NCI-H446 treated with DMSO at 0.1 percent for 48 hours (cell line): ENCODE data around the gene GRIN2A.

Source experiments
- DNase-seq: peaks from one replicate; lab custom pipeline; 2025; lab: John Stamatoyannopoulos, UW

GRIN2A gene

DNA sequence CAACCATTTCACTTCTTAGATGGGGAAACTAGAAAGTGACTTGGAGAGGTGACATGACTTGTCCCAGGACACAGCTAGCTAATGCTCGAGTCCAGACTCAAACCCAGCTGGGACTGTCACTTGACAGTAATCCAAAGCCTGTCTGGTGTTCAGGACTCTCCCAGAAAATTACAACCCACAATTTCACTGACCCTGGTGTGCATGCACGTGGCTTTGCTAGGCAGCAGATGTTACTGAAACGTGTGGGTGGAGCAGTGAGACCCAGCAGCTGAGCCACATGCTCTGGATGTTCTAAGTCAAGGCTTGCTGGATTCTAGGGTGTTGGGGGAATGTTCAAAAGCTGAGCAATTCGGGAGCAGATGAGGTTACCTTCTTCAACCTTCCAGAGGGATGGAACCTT is 364.6 kb downstream of the GRIN2A start:
- no peak for DNase-seq

DNA sequence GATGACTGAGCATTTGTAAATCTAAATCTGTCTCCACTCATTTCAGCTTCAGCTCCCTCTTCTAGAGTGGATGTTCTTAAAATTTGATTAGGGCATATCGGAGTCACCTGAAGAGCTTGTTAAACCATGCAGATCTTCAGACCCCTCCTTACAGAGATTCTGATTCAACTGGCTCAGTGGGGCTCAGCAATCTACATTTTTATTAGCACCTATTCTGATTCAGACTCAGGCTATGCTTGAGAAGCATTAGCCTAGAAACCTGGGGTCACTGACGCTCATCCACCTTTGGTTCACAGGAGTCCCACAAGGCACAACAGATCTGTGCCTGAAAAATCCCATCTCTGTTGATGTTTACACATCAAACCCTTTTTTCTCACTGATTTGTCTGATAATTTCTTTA is 365.6 kb downstream of the GRIN2A start:
- no peak for DNase-seq

DNA sequence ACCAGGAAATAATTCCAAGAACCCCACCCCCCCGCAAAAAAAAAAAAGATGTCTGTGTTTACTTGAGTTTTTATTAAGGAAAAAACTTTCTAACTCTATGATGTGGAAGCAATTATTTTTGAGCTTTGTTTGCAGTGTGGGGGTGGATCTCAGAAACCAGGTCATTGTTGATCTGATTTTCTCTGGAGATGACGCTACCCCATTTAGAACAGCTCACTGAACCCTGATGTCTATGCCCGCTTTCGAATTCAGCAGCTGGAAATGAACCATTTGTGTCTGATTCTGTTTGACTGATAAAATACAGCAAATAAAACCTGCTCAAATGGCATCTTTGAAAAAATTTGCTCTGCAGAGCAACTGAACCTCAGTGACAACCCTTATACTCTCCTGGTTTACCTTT is 368.6 kb downstream of the GRIN2A start:
- no peak for DNase-seq

- DNase-seq, result no peak
Measured at GRCh38 chr16:9808210-9808609, 374.0 kb downstream of the GRIN2A start.

DNA sequence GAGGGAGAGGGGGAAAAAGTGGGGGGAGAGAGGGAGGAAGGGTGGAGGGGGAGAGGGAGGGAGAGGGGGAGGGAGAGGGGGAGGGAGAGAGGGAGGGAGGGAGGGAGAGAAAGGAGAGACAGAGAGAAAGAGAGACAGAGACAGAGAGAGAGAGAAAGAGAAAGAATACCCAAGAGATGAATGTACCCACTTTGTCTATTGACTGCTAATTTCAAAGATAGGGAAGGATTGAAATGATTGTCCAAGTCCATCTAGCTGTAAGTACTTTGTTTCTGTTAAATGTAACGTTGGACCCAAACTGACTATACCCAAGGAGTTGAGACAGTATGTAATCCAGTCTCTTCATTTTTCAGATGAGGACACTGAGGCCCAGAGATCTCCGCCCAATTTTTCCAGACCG is 374.9 kb downstream of the GRIN2A start:
- no peak for DNase-seq

GRCh38 chr16:9805109-9805508 is 377.1 kb downstream of the GRIN2A start:
- DNase-seq, result no peak

GRCh38 chr16:9802160-9802559 is 380.1 kb downstream of the GRIN2A start:
- no peak for DNase-seq

DNA sequence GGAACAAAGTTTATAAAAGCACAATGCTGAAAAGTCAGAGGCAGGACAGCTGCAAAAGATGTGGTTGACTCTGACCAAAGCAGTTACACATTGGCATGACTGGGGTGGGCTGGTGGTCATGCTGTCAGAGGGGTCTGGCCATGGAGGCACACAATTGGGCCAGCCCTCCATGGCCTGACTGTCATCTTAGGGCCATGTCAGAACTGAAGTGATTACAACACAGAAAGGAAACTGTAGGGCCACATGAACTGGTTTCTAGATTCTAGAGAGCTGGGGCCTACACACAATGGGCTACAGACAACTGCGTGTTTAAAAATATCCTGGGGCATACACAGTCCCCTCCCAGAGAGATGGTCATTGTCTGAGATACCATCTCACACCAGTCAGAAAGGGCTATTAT is 380.6 kb downstream of the GRIN2A start:
- DNase-seq, result no peak

- no peak for DNase-seq
Measured at GRCh38 chr16:9800186-9800738, 382.0 kb downstream of the GRIN2A start.

- DNase-seq, result no peak
Measured at GRCh38 chr16:9798952-9799580, 383.2 kb downstream of the GRIN2A start.

DNA sequence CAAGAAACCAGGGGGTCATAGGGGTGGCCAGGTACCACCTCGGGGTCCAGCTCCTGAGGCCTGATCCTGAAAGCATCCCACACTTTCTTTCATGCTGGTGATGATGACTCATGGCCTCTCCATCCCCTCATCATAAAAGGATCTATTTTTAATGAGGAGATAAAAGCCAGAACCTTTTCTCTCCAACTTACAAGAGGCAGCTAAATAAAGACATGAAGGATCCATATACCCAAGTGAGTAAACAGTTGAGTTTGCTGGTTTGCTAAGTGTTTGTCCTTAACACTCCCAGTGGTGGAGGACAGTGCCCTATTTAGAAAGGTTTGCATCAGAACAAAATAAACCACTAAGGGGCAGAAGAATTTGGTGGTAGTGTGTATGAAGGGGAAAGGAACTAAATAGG is 383.8 kb downstream of the GRIN2A start:
- no peak for DNase-seq

- DNase-seq, result no peak
Measured at GRCh38 chr16:9797306-9797705, 384.9 kb downstream of the GRIN2A start.

DNA sequence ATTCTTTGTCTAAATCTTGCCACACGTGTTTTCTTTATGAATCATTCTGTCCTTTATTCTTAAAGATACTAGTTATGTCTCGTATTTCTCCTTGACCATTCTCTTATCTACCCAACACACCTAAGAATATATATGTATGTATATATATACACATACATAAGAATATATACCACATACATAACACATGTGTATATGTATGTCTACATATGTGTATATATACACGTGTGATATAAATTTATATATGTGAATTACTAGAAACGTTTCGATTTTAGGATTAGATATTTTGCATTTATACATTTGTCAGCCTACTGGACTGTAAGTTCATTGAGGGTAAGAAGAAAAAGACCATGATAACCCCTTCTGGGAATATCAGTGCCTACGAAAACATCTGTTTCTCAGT is 388.6 kb downstream of the GRIN2A start:
- DNase-seq, result no peak

DNA sequence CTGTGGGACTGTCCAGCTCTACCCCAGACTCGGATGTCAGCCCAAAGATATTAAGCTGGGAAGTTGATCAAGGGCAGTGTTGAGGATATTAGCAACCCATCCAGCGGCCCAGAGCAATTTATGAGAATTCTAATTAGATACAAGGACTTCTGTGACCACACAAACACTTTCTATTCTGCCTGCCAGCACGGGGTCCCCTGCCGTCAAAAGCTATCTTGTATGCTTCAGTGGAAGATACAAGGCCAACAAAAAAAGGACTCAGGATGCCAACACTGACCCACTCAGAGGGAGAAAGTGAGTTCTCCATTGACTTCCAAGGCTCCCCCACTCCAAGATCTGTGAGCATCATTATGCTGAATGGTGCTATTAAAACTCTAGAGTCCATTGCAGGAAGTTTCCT is 390.7 kb downstream of the GRIN2A start:
- DNase-seq, result no peak

GRCh38 chr16:9790199-9790598 is 392.0 kb downstream of the GRIN2A start:
- no peak for DNase-seq

DNA sequence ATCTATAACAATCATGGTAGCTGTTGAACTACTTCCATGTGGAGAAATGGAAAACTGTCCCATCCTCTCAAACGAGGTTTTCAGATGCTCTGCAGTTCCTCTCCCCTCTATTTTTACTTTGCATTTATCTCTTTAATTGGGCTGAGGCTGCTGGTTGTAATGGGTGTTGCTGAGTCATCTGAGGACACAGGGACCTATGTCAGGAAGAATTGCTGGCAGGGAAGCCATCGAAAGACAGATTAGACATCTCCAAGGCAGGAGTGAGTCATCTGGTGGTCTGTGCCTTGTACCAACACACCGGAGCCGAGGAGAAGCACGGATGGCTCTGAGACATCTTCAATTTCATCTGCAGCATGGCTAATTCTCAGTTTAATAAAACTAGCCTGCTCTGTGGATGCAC is 394.5 kb downstream of the GRIN2A start:
- no peak for DNase-seq

DNA sequence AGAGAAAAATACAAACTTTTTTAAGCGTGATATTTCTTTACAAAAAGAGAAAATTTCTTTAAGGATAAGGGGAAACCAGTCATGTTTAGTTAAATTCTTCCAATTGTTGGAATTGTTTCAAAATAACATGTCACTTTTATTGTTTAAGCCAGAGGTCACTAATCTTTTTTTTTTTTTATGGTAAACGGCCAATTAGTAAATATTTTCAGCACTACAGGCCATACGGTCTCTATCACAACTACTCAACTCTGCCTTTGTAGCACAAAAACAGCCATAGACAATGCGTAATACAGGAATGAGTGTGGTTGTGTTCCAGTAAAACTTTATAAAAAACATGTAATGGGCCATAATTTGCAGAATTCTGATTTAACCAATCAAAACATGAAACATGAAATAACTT is 401.4 kb downstream of the GRIN2A start:
- DNase-seq, result no peak

DNA sequence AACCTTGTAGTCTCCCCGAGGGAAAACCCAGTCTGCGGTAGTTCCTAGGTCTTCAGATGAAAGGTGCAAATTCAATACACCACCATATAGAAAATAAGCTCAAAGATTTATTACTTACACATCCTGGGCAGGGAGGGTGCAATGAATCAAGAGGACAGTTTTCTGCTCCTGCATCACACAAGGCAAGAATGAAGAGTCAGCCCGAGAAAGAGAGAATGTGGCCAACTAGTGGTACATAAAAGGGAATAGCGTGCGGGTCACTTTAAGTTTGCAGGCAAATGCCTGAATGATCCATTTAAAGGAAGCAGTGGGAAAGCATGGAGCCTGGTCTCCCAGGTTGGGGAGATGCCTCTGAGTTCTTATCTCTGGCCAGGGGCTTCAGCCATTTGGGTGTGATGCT is 403.4 kb downstream of the GRIN2A start:
- DNase-seq, result no peak

- DNase-seq, result no peak
Measured at GRCh38 chr16:9775998-9776397, 406.2 kb downstream of the GRIN2A start.

GRCh38 chr16:9773289-9773688 is 408.9 kb downstream of the GRIN2A start:
- no peak for DNase-seq

DNA sequence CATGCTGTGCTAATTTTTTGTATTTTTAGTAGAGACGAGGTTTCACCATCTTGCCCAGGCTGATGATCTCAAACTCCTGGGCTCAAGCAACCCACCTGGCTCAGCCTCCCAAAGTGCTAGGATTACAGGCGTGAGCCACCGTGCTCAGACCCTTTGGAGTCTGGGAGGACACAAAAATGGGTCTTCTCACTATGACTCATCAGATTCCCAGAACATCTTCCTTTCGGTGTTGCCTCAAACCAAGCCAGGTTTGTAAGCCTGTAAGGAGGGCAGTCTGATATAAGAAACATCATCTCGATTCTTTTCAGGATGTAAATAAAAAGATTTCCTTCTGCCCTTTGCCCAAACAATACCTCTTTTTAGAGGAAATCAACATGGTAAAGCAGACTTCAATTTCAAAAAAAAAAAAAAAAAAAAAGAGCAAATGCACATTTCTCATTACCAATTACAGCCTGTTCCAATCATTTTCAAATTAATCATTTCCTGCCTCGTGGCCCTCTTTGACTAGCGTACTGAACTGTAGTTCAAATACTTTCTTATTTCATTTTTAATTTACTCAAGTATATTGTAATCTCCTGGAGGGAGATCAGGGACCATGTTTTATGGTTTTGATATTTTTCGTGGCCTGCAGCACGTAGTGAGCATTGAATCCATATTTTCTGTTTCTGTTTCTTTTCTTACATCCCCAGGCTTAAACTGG is 409.6 kb downstream of the GRIN2A start:
- DNase-seq, result no peak

GRCh38 chr16:9766891-9767290 is 415.3 kb downstream of the GRIN2A start:
- DNase-seq, result no peak

GRCh38 chr16:9763505-9763904 is 418.7 kb downstream of the GRIN2A start:
- no peak for DNase-seq

DNA sequence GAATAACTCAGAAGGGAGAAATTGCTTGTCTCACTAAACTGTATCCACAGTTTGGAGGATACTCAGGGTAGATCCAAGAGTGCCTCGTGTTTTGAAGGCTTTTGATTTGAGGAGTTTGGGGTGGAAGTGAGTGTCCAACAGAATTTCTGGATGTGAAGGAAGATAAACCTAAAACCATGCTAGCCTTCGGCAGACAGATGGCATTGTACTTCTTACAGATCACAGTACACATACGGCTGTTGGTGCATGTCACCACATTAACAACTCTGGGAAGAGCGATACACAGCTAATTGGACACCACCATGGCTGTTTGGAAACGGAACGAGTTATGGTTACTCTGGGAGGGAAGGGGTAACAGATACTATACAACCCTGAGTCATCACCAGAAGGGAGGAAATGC is 420.4 kb downstream of the GRIN2A start:
- no peak for DNase-seq
